GM20000 (cell line): ENCODE measurements around the gene POLR3K.

Experiments used
- DNase-seq: peaks from one replicate; pipeline ENCODE4 v3.0.0; 2012; ENCODE audit warnings: low spot score
- TF ChIP-seq, protein P1 (sequence below): IDR thresholded peaks from 2 replicates; pipeline ENCODE4 v1.5.1; 2012; ENCODE audit warnings: mild to moderate bottlenecking, control low read depth; ENCODE audit errors: extremely low read depth, missing control alignments

The POLR3K gene

DNA sequence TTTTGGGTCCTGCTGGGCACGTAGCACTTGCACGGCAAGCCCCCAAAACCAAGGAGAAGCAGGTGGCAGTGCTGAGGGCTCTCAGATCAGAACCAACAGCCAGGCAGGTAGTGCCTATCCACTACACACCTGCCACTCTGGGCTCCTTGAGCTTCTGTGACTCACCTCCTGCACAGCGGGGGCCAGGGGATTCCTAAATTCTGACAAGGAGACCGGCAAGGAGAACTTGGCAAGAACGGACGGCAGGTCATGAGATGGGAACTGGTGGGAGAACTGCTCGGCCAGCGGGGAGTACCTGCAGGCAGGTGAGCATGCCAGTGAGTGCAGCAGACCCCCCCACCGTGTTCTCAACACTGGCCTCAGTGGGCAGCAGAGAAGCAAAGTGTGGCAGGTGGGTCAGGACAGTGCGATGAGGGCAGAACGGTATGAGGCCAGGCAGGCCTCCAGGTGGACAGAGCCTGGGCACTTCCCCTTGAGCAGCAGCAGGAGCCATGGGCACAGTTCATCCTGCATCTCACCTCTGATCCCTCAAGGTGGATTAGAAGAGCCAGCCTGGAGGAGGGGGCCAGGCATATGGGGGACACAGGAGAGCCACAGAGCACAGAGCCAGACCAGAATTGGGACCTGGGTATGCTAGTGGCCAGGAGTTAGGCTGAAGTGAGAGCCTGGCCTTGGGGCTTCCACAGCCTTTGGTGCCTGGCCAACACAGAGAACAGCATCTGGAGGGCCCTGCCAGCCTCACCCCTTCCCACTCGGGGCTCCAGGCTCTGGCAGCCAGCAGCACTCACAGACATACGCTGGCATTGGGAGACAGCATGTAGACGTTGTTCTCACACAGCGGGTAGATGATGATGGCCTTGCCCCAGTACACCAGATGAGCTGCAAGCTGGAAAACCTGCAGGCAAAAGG is 39.3 kb upstream of the POLR3K start:
- no peak for DNase-seq
- TF ChIP-seq, protein P1, sequence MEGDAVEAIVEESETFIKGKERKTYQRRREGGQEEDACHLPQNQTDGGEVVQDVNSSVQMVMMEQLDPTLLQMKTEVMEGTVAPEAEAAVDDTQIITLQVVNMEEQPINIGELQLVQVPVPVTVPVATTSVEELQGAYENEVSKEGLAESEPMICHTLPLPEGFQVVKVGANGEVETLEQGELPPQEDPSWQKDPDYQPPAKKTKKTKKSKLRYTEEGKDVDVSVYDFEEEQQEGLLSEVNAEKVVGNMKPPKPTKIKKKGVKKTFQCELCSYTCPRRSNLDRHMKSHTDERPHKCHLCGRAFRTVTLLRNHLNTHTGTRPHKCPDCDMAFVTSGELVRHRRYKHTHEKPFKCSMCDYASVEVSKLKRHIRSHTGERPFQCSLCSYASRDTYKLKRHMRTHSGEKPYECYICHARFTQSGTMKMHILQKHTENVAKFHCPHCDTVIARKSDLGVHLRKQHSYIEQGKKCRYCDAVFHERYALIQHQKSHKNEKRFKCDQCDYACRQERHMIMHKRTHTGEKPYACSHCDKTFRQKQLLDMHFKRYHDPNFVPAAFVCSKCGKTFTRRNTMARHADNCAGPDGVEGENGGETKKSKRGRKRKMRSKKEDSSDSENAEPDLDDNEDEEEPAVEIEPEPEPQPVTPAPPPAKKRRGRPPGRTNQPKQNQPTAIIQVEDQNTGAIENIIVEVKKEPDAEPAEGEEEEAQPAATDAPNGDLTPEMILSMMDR: no peak

DNA sequence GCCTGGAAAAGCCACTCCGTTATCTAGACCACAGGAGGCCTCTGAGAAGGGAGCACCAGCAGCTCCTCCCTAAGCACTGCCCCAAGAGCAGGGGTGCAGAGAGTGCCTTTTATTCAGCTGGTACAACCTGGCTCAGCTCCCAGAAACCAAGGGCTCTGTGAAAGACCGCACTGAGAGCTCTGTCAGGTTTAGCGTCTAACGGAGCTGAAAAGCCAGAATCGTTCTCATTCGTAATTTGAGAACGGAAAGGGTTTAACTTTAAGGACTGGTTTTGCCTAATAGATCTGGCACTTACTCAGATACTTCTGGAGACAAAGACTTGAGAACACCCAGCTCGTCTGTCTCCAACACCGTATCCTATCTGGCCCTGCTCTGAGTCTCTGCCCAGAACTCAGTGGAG is 38.1 kb upstream of the POLR3K start:
- TF ChIP-seq, protein P1: no peak
- no peak for DNase-seq

DNA sequence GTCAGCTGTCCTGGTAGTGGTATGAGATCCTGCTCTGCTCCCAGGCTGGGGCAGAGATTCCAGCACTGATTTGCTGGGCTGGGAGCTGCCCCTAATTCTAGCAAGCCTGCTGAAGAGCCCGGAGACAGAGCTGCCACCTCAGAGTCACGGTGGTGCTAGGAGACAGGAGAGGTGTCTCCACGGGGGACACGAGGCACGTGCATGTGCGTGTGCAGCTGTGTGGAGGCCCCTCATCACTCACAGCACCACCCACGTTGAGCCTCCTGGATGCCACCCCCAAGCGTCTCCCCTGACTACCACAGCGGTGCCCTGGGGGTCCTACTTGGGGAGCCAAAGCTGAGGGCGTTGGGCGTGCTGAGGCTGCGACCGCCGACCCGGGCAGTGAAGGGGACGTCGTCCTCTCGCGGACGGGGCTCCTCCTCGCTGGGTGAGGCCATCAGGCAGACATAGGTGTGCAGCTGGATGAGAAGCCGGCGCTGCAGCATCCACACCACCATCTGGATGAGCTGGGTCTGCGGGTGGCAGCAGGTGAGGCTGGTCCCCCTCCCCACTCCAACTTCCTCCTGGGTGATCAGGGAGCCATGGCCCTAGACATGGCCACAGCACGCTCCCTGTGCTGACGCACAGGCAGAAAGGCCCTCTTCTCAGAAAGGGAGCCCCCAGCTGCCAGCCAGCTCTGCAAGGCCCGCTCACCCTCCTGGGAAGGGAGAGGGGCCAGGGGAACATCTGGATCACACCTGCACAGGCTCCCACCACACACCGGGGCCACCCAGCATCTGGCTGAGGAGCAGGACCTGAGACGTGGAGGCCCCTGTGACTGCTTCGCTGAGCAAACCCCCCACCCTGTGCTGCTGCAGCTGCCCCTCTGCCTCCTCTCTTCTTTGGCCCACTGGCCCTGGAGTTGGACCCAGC is 36.2 kb upstream of the POLR3K start:
- TF ChIP-seq, protein P1: no peak
- DNase-seq: no peak

DNA sequence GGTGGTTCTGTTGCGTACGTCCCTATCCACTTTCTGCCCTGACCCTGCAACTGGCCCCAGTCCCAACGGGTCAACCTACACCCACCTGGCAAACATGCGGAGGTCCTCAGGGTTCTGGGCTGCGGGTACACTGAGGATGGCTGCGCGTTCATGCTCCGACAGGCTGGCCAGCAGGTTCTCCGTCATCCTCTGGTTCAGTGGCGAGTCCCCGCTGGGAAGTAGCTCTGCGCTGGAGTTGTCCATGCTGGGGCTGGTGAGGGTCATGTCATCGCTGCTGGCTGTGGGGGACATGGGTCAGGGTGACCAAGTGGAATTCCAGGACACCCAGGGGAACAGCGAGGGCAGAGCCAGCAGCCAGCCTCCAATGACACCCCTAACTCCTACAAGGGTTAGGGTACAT is 35.2 kb upstream of the POLR3K start:
- TF ChIP-seq, protein P1: no peak
- DNase-seq: no peak

DNA sequence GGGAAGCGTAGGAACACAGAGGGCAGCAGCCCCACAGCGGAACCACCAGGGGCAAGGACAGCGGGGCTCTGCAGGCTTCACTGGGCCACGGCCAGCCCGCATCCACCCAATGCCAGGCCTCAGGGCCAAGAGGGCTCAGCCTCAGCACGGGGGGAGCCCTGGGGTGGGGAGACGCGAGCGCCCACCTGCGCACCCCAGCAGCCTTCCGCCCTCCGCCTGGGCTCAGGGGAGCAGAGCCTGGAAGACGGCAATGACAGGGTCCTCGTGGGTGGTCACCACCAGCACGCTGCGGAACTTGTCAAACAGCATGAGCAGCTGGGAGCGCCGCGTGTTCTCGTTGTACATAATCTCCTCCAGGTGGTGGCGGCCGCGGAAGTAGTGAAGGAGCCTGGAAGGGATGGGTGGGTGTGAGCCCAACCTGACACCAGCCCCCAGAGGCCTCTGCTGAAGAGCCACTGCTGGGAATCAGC is 33.1 kb upstream of the POLR3K start:
- TF ChIP-seq, protein P1: no peak
- DNase-seq: no peak

DNA sequence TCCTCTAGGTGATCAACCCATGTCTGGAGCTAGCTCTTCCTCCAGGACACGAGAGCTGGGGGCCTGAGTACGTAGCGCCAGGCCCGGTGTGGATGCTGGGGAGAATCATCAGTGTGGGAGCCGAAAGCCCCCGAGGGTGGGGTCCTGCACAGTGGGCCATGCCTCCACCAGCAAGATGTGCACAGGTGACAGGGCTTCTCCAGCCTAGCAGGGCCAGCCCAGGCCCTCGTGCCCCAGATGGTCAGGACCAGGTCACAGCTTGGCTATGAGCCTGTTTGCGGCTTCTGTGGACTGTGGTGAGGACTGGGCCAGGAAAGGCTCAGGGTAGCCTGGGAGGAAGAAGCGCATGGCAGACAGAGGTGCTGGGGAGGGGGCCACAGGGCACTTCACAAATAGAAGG is 32.5 kb upstream of the POLR3K start:
- no peak for DNase-seq
- TF ChIP-seq, protein P1: no peak

DNA sequence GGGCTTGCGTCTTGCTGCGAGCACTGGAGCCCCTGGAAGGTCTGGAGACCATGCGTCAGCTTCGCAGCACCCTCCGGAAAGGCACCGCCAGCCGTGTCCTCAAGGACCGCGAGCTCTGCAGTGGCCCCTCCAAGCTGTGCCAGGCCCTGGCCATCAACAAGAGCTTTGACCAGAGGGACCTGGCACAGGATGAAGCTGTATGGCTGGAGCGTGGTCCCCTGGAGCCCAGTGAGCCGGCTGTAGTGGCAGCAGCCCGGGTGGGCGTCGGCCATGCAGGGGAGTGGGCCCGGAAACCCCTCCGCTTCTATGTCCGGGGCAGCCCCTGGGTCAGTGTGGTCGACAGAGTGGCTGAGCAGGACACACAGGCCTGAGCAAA is 32.0 kb upstream of the POLR3K start:
- DNase-seq: no peak
- TF ChIP-seq, protein P1: no peak
